ENCODE results near the gene PRAC2.

Gene PRAC2

DNA sequence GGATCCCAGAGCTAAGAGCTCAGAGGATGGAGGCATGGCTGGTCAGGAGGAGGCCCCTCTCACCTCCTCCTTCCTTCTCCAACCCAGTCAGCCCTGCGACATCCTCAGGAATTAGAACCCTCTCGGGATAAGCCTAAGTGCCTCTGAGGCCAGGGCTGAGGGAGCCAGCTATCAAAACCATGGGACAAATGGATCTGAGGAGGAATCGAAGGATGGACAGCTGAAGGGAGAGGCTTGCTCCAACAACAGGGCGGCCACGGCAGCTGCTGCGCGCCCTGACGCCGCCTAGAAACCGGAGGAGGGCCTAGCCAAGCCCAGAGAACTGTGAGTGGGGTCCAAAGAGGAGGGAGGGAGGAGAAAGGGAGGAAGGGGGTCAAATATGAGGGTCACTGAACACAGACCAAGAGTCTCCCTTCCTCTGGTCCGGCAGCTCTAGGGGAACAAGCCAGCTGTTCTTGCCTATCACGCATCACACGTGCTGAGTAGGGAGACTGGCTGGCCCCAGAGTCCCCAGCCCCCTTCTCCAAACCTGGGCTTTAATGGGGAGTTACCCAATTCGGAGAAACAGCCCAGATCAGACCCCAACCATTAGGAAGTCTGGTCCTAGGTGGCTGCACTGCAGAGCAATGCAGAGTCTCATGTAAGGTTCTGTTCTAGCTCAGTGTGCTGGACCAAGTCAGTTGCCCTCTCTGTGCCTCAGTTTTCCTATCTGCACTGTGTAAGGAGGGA, 11.5 kb downstream of the PRAC2 start:
- DNase-seq: no peak

DNA sequence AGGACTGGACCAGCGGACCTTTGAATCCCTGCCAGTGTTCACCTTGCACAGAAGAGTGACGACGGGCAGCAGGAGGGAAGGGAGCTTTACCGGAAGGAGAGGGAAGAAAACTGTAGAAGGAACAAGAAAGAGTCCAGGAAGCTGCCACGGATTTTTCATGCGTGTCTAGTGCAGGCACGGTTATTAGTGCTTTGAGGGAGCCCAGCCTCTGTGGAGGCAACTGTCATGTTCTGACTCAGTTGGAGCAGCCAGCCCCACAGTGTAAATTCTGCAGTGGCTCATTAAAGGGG, 12.0 kb downstream of the PRAC2 start:
- no peak for DNase-seq

GRCh38 chr17:48737330-48738043, 14.5 kb downstream of the PRAC2 start:
- DNase-seq: no peak

GRCh38 chr17:48738424-48738802, 15.4 kb downstream of the PRAC2 start:
- DNase-seq: no peak

- no peak for DNase-seq
These were observed 16.0 kb downstream of the PRAC2 start for GRCh38 chr17:48738803-48739526.

DNA sequence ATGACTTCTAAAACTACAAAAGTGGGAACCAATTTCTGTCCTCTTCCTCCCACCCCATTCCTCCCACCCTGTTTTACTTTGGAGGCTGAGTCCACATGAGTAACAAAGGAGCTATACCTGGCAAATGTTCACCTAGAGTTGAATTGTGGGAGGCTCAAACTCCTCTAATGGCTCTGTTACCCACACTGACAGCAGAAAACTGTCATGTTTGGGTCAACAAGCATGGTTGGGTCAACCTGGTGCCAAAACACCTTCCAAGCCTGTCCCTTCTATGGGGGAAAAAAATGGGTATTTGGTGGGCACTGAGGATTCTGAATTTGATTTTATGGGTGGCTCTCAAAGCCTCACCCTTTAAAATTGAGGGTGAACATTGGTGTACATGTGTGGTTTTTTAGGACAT, 17.6 kb downstream of the PRAC2 start:
- DNase-seq: no peak

GRCh38 chr17:48745381-48746275, 22.6 kb downstream of the PRAC2 start:
- no peak for DNase-seq

DNA sequence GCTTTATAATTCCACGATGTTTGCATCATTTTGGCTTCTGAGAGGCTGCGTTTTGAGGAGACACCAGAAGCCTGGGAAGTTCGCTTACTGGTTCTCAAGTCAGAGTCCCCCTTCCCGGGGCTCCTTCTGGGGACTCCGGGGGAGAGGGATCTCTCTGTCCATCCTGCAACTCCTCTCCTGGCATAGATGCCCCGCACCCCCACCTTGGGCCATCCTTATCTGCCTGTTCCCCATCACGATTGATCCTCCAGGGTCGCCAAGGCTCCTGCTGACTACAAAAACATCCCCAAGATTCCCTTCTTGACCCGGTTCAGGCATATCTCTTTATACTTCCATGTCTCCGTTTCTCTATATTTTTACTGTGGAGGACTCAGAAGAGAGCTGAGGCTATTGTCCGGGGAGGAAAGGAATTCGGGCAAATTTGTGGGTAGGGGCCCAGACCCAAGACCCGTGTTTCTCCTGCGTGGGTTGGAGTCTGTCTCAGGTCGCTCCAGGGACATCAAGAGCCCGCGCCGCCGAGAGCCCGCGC, 24.0 kb downstream of the PRAC2 start:
- DNase-seq: no peak

- DNase-seq: no peak
These were observed 24.7 kb downstream of the PRAC2 start for GRCh38 chr17:48747445-48748363.

DNA sequence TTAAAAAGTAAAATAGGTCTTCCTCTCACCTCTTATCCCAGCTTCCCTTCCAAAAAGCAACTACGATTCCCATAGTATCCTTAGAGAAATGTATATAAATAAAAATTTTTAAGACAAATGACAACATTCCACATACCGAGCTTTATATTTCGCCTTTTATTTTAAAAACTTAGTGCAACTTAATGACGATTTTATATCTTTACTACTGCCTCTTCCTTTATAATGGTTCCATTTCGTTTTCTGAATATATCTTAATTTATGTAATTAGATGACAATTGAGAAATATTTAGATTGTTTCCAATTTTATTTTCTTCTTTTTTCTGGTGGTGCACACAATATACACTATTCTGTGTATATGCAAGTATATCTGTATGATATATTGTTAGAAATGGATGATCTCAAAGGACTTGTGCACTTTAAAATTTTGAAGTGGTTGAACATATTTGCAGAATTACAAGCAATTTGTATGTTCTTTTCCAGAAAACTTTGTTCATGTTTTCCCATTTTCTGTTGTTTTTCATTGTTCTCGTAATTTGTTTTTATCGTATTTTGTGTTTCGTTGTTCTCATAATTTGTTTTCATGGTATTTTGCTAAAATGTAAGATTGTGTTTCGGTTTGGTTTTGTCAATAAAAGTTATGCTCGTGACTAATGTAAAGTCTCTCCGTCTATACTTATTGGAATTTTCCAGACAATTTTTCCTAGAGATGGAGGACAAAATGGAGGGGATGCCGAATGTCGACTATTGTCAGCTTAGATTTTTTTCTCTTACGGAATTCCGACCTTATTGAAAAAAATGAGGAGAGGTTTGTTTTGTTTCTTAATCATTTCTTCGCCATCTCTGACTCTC, 26.0 kb downstream of the PRAC2 start:
- DNase-seq: no peak

- DNase-seq: no peak
These were observed 26.9 kb downstream of the PRAC2 start for GRCh38 chr17:48749621-48750553.

GRCh38 chr17:48751172-48751571, 28.2 kb downstream of the PRAC2 start:
- DNase-seq: no peak

- DNase-seq: no peak
These were observed 28.9 kb downstream of the PRAC2 start for GRCh38 chr17:48751733-48752398.

DNA sequence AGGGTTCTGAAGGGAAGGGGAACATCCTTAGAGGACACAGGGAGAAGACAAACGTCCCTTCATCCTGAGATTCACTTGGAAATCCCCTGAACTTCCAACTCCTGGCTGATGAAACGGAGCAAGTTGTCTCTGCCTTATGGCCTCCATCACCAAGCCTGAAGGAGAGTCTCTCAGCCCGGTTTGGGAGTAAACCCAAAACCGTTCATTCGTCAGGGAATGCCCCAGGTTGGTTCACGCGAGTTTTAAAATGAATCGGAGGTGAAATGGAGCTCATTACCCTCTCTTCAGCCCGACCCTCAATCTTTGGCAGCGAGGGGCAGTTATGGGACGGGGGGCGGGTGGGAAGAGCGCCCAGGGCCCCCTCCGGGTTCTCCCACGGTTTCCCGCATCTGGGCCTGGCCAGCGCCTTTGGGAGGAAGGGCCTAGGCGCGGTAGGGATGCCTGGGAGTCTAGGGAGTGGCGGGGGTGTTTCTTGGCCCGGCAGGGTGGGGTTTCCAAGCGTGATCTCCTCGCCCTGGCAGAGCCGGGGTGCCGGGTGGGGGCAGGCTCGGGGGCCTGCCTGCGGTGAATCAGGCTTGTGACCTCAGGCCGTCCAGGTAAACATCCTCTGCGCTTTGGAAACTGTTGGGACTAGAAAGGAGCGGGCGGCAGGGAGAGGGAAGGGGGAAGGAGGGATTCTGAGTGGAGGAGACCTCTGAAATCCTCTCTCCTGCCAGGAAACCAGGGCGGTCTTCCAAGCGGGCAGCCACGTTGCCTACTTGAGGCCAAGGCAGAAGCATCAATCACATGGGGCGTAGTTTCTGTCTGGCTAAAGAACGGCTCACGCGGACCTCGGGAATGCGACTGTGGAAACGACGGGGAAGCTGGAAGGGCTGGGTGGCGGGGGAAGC, 29.7 kb downstream of the PRAC2 start:
- no peak for DNase-seq

DNA sequence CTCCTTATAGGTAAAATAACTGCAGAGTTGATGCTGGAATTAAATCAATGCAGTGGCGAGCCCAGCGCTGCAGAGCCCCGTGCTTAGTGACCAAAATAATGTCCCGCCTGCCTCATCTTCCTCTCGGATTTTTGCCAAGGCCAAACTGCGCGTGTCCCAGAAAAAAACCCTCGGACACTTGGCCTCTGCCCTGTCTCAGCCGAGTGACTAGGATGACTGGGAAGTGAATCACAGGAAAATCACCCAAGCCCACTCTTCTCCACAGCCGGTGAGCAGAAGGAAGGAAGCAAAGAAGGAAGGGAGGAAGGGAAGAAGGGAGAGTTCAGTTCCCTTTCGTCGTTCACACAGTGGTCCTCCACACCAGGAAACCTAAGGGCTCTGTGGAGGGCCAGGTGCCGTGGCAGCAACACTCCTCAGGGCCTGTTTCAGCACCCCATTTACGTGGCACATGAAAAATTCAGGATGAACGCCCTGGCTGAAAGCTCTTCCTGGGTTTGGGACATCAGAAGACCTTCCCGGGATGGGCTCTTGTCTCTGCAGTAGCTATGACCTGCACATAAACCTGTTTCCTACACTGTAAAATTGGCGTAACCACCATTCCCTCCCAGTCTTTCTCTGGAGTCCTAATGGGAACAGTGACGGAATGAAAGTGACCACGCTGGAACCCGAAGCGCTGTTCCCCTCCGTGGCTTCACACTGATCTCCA, 31.0 kb downstream of the PRAC2 start:
- peak; percentile 22 for DNase-seq

- DNase-seq: no peak
These were observed 31.7 kb downstream of the PRAC2 start for GRCh38 chr17:48754500-48755261.

Data from HCEC 1CT (cell line).